GM12865 (cell line): Measurements from ENCODE around the gene COA1.
A peak's percentile ranks its signal among the peaks of the same experiment; 100 is the strongest.

ENCODE experiments used
- DNase-seq: peaks from one replicate; pipeline ENCODE4 v3.0.0; 2010; ENCODE audit warnings: low read depth
- H3K4me3 ChIP-seq: 2 replicates; pipeline ENCODE4 v1.5.1; 2011; ENCODE audit warnings: mild to moderate bottlenecking, low read depth, low read length, control low read depth
- TF ChIP-seq, protein P1 (sequence below): IDR thresholded peaks from 2 replicates; pipeline ENCODE4 v1.5.1; 2011; ENCODE audit warnings: low read length, control low read depth, low read depth, inconsistent platforms; ENCODE audit not compliant: insufficient read depth; ENCODE audit errors: missing control alignments

COA1 gene

DNA sequence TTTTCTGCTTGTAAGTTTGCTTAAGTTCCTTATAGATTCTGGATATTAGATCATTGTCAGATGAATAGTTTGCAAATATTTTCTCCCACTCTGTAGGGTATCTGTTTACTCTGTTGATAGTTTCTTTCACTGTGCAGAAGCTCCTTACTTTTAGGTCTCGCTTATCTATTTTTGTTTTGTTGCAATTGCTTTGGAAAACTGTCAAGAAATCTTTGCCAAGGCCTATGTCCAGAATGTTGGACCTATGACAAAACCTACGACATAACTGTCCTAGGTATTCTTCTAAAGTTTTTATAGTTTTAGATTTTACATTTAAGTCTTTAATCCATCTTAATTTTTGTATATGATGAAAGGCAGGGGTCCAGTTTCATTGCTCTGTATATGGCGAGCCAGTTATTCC, 27.4 kb downstream of the COA1 start:
- TF ChIP-seq, protein P1, sequence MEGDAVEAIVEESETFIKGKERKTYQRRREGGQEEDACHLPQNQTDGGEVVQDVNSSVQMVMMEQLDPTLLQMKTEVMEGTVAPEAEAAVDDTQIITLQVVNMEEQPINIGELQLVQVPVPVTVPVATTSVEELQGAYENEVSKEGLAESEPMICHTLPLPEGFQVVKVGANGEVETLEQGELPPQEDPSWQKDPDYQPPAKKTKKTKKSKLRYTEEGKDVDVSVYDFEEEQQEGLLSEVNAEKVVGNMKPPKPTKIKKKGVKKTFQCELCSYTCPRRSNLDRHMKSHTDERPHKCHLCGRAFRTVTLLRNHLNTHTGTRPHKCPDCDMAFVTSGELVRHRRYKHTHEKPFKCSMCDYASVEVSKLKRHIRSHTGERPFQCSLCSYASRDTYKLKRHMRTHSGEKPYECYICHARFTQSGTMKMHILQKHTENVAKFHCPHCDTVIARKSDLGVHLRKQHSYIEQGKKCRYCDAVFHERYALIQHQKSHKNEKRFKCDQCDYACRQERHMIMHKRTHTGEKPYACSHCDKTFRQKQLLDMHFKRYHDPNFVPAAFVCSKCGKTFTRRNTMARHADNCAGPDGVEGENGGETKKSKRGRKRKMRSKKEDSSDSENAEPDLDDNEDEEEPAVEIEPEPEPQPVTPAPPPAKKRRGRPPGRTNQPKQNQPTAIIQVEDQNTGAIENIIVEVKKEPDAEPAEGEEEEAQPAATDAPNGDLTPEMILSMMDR, result no peak
- no peak overlapping the region for H3K4me3 ChIP-seq
- DNase-seq, result no peak

DNA sequence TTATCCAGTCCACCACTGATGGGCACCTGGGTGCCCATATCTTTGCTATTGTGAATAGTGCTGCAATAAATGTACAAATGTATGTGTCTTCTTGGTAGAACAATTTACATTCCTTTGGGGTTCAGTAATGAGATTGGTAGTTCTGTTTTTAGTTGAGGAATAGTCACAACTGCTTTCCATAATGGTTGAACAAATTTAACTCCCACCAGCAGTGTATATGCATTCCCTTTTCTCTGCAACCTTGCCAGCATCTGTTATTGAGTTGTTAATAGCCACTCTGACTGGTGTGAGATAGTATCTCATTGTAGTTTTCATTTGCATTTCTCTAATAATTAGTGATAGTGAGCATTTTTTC, 27.8 kb downstream of the COA1 start:
- TF ChIP-seq, protein P1, result no peak
- DNase-seq, result no peak
- no peak overlapping the region for H3K4me3 ChIP-seq

DNA sequence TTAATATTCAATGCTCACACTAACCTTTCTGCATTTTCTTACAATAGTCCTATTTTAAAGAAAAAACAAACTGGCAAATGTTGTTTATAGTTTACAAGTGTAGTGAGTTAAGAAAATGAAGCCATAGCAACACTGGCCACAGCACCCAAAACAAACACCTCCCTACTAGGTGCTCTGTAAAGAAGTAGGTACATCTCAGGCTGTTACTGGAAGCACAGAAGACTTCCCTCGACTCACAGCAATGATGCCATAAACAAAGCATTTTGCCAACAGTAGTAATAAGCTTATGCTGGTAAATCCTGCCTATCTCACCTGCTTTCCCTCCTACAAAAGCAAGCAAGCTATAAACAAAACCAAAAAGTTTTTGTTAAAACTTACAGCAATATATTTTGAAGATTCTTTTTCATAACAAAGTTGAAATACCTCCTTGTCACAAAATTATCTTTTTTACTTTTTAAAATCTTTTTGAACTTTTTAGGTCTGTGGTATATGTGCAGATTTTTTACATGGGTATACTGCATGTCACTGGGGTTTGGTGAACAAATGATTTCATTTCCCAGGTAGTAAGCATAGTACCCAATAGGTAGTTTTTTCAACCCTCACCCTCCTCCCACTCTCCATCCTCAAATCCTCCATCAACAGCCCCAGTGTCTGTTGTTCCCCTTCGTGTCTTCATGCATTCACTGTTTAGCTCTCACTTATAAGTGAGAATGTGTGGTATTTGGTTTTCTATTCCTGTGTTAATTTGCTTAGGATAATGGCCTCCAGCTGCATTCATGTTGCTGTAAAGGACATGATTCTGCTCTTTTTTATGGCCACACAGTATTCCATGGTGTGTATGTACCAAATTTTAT, 28.4 kb downstream of the COA1 start:
- TF ChIP-seq, protein P1, result no peak
- H3K4me3 ChIP-seq, result no peak overlapping the region
- peak; percentile 21 for DNase-seq

- DNase-seq, result peak; percentile 66
- no peak overlapping the region for H3K4me3 ChIP-seq
- TF ChIP-seq, protein P1, result peak; percentile 49
These were observed 29.2 kb downstream of the COA1 start for GRCh38 chr7:43700059-43700501.

DNA sequence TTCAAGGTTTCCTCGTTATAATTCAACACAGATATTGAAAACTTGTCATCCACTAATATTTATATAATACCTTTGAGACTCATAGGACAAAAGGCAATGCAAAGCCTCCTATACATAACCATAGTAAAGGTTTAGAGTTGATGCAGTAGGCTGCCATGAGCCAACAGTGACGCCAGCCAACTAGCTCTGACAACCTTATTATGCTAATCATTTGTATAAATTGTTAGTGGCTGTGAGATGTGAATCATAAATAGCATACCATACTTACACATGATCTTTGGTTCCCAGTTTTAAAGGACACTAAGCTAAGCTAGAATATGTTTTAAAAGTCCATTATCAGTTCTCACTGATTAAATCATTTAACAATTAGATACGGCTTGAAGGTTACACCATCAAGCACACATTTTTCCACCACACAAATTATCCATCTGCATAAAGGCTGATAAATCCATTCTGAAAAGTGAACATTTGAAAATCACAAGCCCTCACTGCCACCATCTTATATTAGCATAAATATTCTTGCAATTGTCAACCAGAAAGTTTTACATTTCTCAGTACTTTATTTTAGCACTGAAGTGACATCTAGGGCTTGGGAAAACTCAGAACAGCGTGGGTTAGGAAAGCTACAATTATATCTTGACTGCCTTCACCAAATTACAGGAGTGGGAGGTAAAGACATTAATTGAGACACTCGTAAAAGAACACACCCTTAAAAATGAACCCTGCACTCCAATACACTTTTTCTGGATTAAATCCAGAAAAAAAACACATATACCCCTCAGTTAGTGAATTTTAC, 30.7 kb downstream of the COA1 start:
- TF ChIP-seq, protein P1, result no peak
- DNase-seq, result no peak
- no peak overlapping the region for H3K4me3 ChIP-seq

DNA sequence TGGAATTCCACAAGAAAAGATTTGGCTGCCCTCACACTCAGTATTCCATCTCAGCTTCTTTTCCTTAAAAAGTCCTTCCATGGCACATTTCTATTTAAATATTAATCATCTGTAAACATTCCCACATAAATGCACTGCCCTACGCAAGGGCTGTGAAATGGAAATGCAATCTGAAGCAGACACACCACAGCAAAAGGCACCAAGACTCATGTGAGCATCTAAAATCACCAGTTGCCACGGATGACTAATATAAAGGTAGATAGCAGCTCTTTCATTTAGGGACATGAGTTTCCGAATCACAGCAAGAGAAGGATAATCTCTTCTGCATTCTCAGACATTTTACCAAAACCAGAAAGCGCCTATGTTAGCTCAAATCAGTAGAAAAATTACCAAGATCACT, 31.6 kb downstream of the COA1 start:
- TF ChIP-seq, protein P1, result no peak
- no peak for DNase-seq
- H3K4me3 ChIP-seq, result no peak overlapping the region
